Neural crest cell (in vitro differentiated cells): ENCODE measurements around the gene TMEM50B. TPM values are rescaled to one million over a fixed set of nuclear protein-coding genes. Genes with fewer than 3 reads are reported as not detected.
A peak's percentile ranks its signal among the peaks of the same experiment; 100 is the strongest.

Source experiments
- DNase-seq: peaks from one replicate; pipeline ENCODE4 v3.0.0; 2021; ENCODE audit warnings: low read depth, mixed read lengths, low spot score
- H3K27ac Mint-ChIP-seq: one replicate; pipeline ENCODE4 v1.8.0; 2021; ENCODE audit warnings: mild to moderate bottlenecking, mixed read lengths; ENCODE audit not compliant: unreplicated experiment
- H3K27me3 Mint-ChIP-seq: 2 replicates; pipeline ENCODE4 v1.8.0; 2021; ENCODE audit warnings: low read depth, mild to moderate bottlenecking, mixed read lengths
- H3K36me3 Mint-ChIP-seq: 2 replicates; pipeline ENCODE4 v1.8.0; 2021; ENCODE audit warnings: low read depth, mild to moderate bottlenecking, mixed read lengths
- H3K4me1 Mint-ChIP-seq: 2 replicates; pipeline ENCODE4 v1.8.0; 2021; ENCODE audit warnings: mixed read lengths
- H3K4me3 Mint-ChIP-seq: one replicate; pipeline ENCODE4 v1.8.0; 2021; ENCODE audit warnings: mild to moderate bottlenecking, mixed read lengths
- H3K9me3 Mint-ChIP-seq: 2 replicates; pipeline ENCODE4 v1.8.0; 2021; ENCODE audit warnings: mixed read lengths
- total RNA-seq: library from RNA; stranded (reverse); gene quantifications from 2 replicates; pipeline ENCODE4 v1.2.1, GENCODE V29; 2021
- TF ChIP-seq, protein P1 (sequence below): fragments of 200-600 bp; sonication (generic); conservative IDR thresholded peaks from 2 replicates; pipeline ENCODE4 v1.5.0; 2021; ENCODE audit warnings: antibody characterized with exemption, mild to moderate bottlenecking

Gene TMEM50B
- total RNA-seq, 1 donor from 2014 or later = 23.2 TPM

DNA sequence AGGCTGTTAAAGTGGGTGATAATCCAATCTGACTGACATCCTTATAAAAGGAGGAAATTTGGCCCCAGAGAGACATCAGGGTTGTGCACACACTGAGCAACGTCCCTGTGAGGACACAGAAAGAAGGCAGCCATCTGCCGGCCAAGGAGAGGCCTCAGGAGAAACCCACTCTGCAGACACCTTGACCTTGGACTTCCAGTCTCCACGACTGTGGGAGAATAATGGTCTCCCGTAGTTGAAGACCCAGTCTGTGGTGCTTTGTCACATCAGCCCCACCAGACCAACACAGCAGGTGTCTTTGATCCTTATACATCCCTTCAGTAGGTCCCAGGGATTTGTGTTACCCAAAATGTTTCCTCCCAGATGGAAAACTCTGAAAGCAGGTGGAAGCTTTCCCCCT lies 16.0 kb upstream of the TMEM50B start:
- TF ChIP-seq, protein P1, sequence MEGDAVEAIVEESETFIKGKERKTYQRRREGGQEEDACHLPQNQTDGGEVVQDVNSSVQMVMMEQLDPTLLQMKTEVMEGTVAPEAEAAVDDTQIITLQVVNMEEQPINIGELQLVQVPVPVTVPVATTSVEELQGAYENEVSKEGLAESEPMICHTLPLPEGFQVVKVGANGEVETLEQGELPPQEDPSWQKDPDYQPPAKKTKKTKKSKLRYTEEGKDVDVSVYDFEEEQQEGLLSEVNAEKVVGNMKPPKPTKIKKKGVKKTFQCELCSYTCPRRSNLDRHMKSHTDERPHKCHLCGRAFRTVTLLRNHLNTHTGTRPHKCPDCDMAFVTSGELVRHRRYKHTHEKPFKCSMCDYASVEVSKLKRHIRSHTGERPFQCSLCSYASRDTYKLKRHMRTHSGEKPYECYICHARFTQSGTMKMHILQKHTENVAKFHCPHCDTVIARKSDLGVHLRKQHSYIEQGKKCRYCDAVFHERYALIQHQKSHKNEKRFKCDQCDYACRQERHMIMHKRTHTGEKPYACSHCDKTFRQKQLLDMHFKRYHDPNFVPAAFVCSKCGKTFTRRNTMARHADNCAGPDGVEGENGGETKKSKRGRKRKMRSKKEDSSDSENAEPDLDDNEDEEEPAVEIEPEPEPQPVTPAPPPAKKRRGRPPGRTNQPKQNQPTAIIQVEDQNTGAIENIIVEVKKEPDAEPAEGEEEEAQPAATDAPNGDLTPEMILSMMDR = no peak
- DNase-seq = no peak
- no peaks in the 10 kb centered on the region for H3K36me3 Mint-ChIP-seq
- no peak overlapping the region for H3K4me3 Mint-ChIP-seq
- H3K27me3 Mint-ChIP-seq = peaks cover 12% of the 10 kb centered on the region
- peaks cover 11% of the 10 kb centered on the region for H3K4me1 Mint-ChIP-seq
- H3K9me3 Mint-ChIP-seq = no peaks in the 10 kb centered on the region
- no peak overlapping the region for H3K27ac Mint-ChIP-seq

DNA sequence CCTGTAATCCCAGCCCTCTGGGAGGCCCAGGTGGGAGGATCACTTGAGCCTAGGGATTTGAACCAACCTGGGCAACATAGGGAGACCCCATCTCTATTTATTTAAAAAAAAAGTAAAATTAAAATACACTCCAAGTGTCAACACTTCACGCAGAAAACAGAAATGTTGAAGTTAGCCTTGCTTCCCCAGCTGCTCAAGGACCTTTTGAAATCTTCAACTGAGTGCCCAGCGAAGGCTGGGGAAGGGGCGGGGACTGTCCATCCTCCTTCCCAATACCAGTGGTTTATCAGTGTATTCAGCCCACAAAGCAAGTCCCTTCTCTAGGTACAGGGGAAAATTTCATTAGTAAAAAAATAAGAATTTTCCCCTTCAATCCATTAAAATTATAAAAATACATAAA lies 14.0 kb upstream of the TMEM50B start:
- no peak for DNase-seq
- Mint-ChIP-seq H3K9me3 (no peaks in the 10 kb centered on the region), H3K27ac (no peak overlapping the region), H3K4me1 (peaks cover 12% of the 10 kb centered on the region), H3K36me3 (no peaks in the 10 kb centered on the region), H3K27me3 (peaks cover 12% of the 10 kb centered on the region), H3K4me3 (peak overlapping the region; percentile 81)
- TF ChIP-seq, protein P1 = no peak

DNA sequence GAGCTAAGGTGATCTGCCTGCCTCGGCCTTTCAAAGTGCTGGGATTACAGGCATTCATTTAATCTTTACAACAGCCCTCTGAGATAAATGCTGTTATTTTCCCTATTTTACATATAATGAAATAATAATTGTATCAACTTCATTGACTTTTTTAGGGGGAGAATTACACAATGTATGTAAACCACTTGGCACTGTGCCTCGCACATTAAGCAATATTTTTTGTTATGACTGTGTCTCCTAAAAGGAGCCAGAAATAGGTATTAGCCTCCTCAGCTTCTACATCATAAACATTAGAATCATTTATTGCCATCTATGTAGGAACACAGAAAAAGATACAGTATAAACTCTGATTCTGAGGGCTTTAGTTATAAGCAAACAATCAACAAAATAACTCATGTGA lies 12.8 kb upstream of the TMEM50B start:
- Mint-ChIP-seq H3K9me3 (no peaks in the 10 kb centered on the region), H3K27ac (no peak overlapping the region), H3K4me1 (peaks cover 12% of the 10 kb centered on the region), H3K36me3 (no peaks in the 10 kb centered on the region), H3K27me3 (peaks cover 12% of the 10 kb centered on the region), H3K4me3 (no peak overlapping the region)
- TF ChIP-seq, protein P1 = no peak
- no peak for DNase-seq

DNA sequence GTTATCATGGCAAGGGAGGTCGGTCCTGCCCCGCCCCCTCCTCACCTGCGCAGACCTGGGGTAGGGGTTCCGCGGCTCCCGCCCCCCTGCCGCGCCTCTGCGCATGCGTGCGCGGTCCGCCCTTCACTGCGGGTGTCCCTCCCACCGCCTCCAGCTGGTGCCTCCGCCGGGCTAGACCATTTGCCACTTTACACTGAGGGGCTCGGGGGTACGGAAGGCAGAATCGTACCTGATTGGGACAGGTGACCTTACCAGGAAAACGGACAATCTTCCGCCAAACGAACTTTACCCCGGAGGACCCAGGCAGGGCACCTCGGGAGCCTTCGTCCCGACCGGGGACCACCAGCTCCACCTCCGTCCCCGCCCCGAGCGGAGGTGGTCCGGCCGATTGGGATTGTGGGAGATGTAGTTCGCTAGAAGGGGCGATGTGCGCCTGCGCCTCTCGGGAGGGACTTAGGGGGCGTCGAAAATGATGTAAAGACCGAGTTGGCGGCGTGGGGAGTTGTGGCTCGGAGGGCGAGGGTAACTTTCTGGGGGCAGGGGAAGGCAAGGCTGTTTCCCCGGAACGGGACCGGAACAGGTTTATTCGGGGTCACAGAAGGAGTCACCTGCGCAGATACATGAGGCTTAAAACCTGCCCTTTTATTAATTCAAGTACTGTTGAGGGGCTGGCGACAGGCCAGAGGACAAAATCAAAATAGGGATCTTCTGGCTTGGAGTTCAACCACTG lies 11.8 kb upstream of the TMEM50B start, which contains the start of gene DNAJC28:
DNAJC28 (minus strand) TSS at position 344 of the 730 bp plus-strand sequence. CDS start 2,323 bp downstream, outside the sequence.
- TF ChIP-seq, protein P1 = no peak
- peak; percentile 94 for DNase-seq
- Mint-ChIP-seq H3K27me3 (peaks cover 12% of the 10 kb centered on the region), H3K4me1 (peaks cover 12% of the 10 kb centered on the region), H3K9me3 (no peaks in the 10 kb centered on the region), H3K36me3 (no peaks in the 10 kb centered on the region), H3K4me3 (peak within 1 kb of the TSS; percentile 88), H3K27ac (peak within 1 kb of the TSS; percentile 93)

DNA sequence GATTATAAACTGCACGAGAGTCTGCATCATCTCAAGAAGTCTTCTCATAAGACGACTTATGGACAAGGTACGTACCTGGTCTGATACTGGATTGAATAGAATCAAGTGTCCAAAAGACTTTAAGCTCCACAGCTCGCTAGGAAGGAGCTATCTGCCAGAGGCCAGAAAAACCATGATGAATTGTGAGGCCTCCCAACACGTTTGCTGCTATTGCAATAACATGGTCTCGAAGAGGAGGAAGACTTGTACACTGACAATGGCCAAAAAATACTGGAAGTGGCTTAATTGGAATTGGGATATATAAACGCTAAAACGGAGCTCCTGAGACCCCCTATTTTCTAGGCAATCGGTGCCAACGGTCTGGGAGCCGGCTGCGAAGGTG lies 11.2 kb upstream of the TMEM50B start:
- TF ChIP-seq, protein P1 = no peak
- Mint-ChIP-seq H3K27ac (no peak overlapping the region), H3K36me3 (no peaks in the 10 kb centered on the region), H3K27me3 (peaks cover 10% of the 10 kb centered on the region), H3K4me1 (peaks cover 12% of the 10 kb centered on the region), H3K9me3 (no peaks in the 10 kb centered on the region), H3K4me3 (peak overlapping the region; percentile 88)
- no peak for DNase-seq
